ENCODE measurements around the gene GOLGA5. TPM values are rescaled to one million over a fixed set of nuclear protein-coding genes. Genes with fewer than 3 reads are reported as not detected.
A peak's percentile ranks its signal among the peaks of the same experiment; 100 is the strongest.

The GOLGA5 gene
- total and polyA plus RNA-seq, 2 of the 13 experiments (the other 11 are each of a cell fraction or from before 2014, with no cell fraction given): 31.0 to 40.0 TPM

- TF ChIP-seq SRSF4 (IDR thresholded peaks at IDR 0.05; ENCODE audit: low read depth, low read length, poor library complexity, severe bottlenecking): no peak
- peak; percentile 96 for TF ChIP-seq YEATS4 (CRISPR knock-in tag; IDR thresholded peaks at IDR 0.05; ENCODE audit: borderline replicate concordance)
- TF ChIP-seq DBP (CRISPR knock-in tag; IDR thresholded peaks at IDR 0.05; ENCODE audit: not compliant biosample characterization): no peak
- TF ChIP-seq NR0B2 (CRISPR knock-in tag; IDR thresholded peaks at IDR 0.05): peak; percentile 89
- TF ChIP-seq ZNF704 (CRISPR knock-in tag; IDR thresholded peaks at IDR 0.05; ENCODE audit: borderline replicate concordance): no peak
- peak; percentile 92; the same call in 1 of the 2 replicates for TF ChIP-seq ZNF589 (CRISPR knock-in tag; conservative IDR thresholded peaks at IDR 0.05)
- no peak for TF ChIP-seq KDM1A (CRISPR knock-in tag; IDR thresholded peaks at IDR 0.05)
- no peak for TF ChIP-seq REXO4 (CRISPR knock-in tag; IDR thresholded peaks at IDR 0.05; ENCODE audit: borderline replicate concordance)
- peak; percentile 91 for TF ChIP-seq BCL3 (CRISPR knock-in tag; IDR thresholded peaks at IDR 0.05)
- no peak for TF ChIP-seq LCORL (IDR thresholded peaks at IDR 0.05)
- peak; percentile 82 for TF ChIP-seq LCORL (CRISPR knock-in tag; IDR thresholded peaks at IDR 0.05)
- TF ChIP-seq ZNF619 (CRISPR knock-in tag; IDR thresholded peaks at IDR 0.05): peak; percentile 35; the same call in 1 of the 2 replicates
- TF ChIP-seq FOSL1 (CRISPR knock-in tag; IDR thresholded peaks at IDR 0.05; ENCODE audit: borderline replicate concordance): no peak
- no peak for TF ChIP-seq HNRNPH1 (optimal IDR thresholded peaks at IDR 0.05; ENCODE audit: low read depth, low read length)
- TF ChIP-seq SRF (IDR thresholded peaks at IDR 0.05; ENCODE audit: low read depth, low read length): no peak
- TF ChIP-seq ZFP36 (IDR thresholded peaks at IDR 0.05; ENCODE audit: borderline replicate concordance, low read depth, low read length, partially characterized antibody): no peak
- TF ChIP-seq SIX1 (CRISPR knock-in tag; IDR thresholded peaks at IDR 0.05; ENCODE audit: borderline replicate concordance): no peak
- TF ChIP-seq ARNT2 (CRISPR knock-in tag; IDR thresholded peaks at IDR 0.05; ENCODE audit: low read depth): peak; percentile 81; the same call in 1 of the 2 replicates
- TF ChIP-seq PHB2 (IDR thresholded peaks at IDR 0.05; ENCODE audit: partially characterized antibody): no peak
- no peak for TF ChIP-seq RBAK (CRISPR knock-in tag; IDR thresholded peaks at IDR 0.05)
- TF ChIP-seq, protein P1, sequence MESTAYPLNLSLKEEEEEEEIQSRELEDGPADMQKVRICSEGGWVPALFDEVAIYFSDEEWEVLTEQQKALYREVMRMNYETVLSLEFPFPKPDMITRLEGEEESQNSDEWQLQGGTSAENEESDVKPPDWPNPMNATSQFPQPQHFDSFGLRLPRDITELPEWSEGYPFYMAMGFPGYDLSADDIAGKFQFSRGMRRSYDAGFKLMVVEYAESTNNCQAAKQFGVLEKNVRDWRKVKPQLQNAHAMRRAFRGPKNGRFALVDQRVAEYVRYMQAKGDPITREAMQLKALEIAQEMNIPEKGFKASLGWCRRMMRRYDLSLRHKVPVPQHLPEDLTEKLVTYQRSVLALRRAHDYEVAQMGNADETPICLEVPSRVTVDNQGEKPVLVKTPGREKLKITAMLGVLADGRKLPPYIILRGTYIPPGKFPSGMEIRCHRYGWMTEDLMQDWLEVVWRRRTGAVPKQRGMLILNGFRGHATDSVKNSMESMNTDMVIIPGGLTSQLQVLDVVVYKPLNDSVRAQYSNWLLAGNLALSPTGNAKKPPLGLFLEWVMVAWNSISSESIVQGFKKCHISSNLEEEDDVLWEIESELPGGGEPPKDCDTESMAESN (CRISPR knock-in tag; conservative IDR thresholded peaks at IDR 0.05): peak; percentile 92
- TF ChIP-seq, protein P2, sequence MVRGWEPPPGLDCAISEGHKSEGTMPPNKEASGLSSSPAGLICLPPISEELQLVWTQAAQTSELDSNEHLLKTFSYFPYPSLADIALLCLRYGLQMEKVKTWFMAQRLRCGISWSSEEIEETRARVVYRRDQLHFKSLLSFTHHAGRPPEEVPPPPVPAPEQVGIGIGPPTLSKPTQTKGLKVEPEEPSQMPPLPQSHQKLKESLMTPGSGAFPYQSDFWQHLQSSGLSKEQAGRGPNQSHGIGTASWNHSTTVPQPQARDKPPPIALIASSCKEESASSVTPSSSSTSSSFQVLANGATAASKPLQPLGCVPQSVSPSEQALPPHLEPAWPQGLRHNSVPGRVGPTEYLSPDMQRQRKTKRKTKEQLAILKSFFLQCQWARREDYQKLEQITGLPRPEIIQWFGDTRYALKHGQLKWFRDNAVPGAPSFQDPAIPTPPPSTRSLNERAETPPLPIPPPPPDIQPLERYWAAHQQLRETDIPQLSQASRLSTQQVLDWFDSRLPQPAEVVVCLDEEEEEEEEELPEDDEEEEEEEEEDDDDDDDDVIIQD (CRISPR knock-in tag; IDR thresholded peaks at IDR 0.05; ENCODE audit: low read depth): 0 out of 2 replicates have a peak, but pooled peaks have one; percentile 8
Observed at GRCh38 chr14:92793709-92794546, at the start of gene GOLGA5 (continued).

All from HepG2 (cell line).